K562 (cell line): ENCODE measurements around the gene DRP2. TPM values are rescaled to one million over a fixed set of nuclear protein-coding genes. Genes with fewer than 3 reads are reported as not detected.

Experiments
- ATAC-seq: fragments of 200-7000 bp; cut with Tn5 transposase; 3 replicates; pipeline ENCODE4 v1.9.1; 2020; ENCODE audit warnings: moderate library complexity
- BruUV-seq: library from RNA; stranded (reverse); fragments of 400-500 nt; replicated peaks from 2 replicates; lab custom pipeline; 2021; lab: Mats Ljungman, UMichigan
- CTCF ChIA-PET: fragments of 300-600 bp; formaldehyde crosslinking; extraction: SDS; loops from one replicate; lab custom pipeline; 2021; ENCODE audit warnings: low intra/inter-chr PET ratio; lab: Yijun Ruan, JAX
- POLR2A ChIA-PET: fragments of 300-600, 350-650 bp; sonication (Branson Sonifier 250); formaldehyde crosslinking; extraction: SDS; loops from one replicate; lab custom pipeline; 2021; ENCODE audit warnings: antibody characterized with exemption, inconsistent platforms; lab: Yijun Ruan, JAX
- DNase-seq, 4 experiments: peaks; one replicate each; pipeline versions ENCODE4 v3.0.0 to v3.0.0-alpha.2; 2011 to 2018; ENCODE audit warnings: low spot score in 3 of 4, mixed read lengths in 3 of 4; ENCODE audit errors: extremely low read depth in 1 of 4
- FAIRE-seq: peaks from 2 replicates; lab custom pipeline; 2011; peaks lifted over from hg19 to GRCh38; lab: Jason Lieb, UNC
- H2AFZ ChIP-seq: 2 replicates; pipeline ENCODE4 v1.6.0; 2011; ENCODE audit warnings: low read depth, low read length, control low read depth, inconsistent platforms
- H3K27ac ChIP-seq: fragments of 200-600 bp; 3 replicates; pipeline ENCODE4 v1.8.0; 2011; ENCODE audit warnings: low read depth, mild to moderate bottlenecking, control low read depth, inconsistent platforms, low read length, moderate library complexity, mixed read lengths; ENCODE audit errors: extremely low read depth
- H3K27me3 ChIP-seq, 2 experiments: fragments of 300-600 bp in 1 of 2; 2 replicates in 1 of 2; 3 replicates in 1 of 2; pipeline versions ENCODE4 v1.6.0 to v1.8.0; 2011; ENCODE audit warnings: inconsistent platforms in 2 of 2, low read length in 2 of 2, mild to moderate bottlenecking in 1 of 2, mixed read lengths in 1 of 2, moderate library complexity in 1 of 2; ENCODE audit not compliant: control insufficient read depth in 2 of 2, insufficient read depth in 2 of 2
- H3K36me3 ChIP-seq: fragments of 300-600 bp; 3 replicates; pipeline ENCODE4 v1.8.0; 2011; ENCODE audit warnings: mild to moderate bottlenecking, low read length, inconsistent platforms; ENCODE audit not compliant: control insufficient read depth, insufficient read depth
- H3K4me1 ChIP-seq, 2 experiments: fragments of 200-600 bp in 1 of 2; replicated peaks in 1 of 2; 2 replicates in 1 of 2; 3 replicates in 1 of 2; pipeline versions ENCODE4 v1.5.1 to v1.8.0; 2011; ENCODE audit warnings: inconsistent platforms in 2 of 2, low read length in 2 of 2, mild to moderate bottlenecking in 1 of 2, mixed read lengths in 1 of 2, moderate library complexity in 1 of 2; ENCODE audit not compliant: control insufficient read depth in 2 of 2, insufficient read depth in 2 of 2
- H3K4me2 ChIP-seq: 2 replicates; pipeline ENCODE4 v1.6.1; 2011; ENCODE audit warnings: low read length, control low read depth, inconsistent platforms, mixed read lengths; ENCODE audit not compliant: insufficient read depth
- H3K4me3 ChIP-seq: fragments of 200-600 bp; sonication (generic), shearing (Covaris generic); 2 replicates; pipeline ENCODE4 v1.5.1; 2016; ENCODE audit warnings: control low read depth, inconsistent platforms
- H3K79me2 ChIP-seq: fragments of 200-600 bp; 3 replicates; pipeline ENCODE4 v1.8.0; 2011; ENCODE audit warnings: low read length, inconsistent platforms; ENCODE audit not compliant: control insufficient read depth, insufficient read depth
- H3K9ac ChIP-seq, 2 experiments: 2 replicates each; pipeline versions ENCODE4 v1.6.0 to v1.6.1; 2011; ENCODE audit warnings: low read depth in 2 of 2, low read length in 2 of 2, control low read depth in 1 of 2, inconsistent platforms in 1 of 2, mild to moderate bottlenecking in 1 of 2, mixed read lengths in 1 of 2; ENCODE audit not compliant: insufficient read depth in 1 of 2
- H3K9me1 ChIP-seq: one replicate; pipeline ENCODE4 v1.6.0; 2011; ENCODE audit warnings: inconsistent platforms, mild to moderate bottlenecking, low read length, moderate library complexity; ENCODE audit not compliant: control insufficient read depth, insufficient read depth
- H3K9me3 ChIP-seq: replicated peaks from 2 replicates; pipeline ENCODE4 v1.5.1; 2011; ENCODE audit warnings: low read depth, low read length, inconsistent platforms; ENCODE audit not compliant: control insufficient read depth, insufficient read depth
- H4K20me1 ChIP-seq: replicated peaks from 2 replicates; pipeline ENCODE4 v1.6.1; 2011; ENCODE audit warnings: low read length, inconsistent platforms, mixed read lengths; ENCODE audit not compliant: control insufficient read depth, insufficient read depth
- BDP1 ChIP-seq: IDR thresholded peaks from 3 replicates; pipeline ENCODE4 v1.6.1; 2011; ENCODE audit not compliant: insufficient read length, insufficient read depth
- CBX8 ChIP-seq: fragments of 200-600 bp; sonication (generic); IDR thresholded peaks from 2 replicates; pipeline ENCODE4 v1.6.1; 2012; ENCODE audit warnings: borderline replicate concordance, mixed run types, low read depth, mild to moderate bottlenecking, moderate library complexity, mixed read lengths, low read length, control low read depth, inconsistent platforms; ENCODE audit not compliant: poor library complexity, severe bottlenecking; ENCODE audit errors: extremely low read depth
- CHD4 ChIP-seq: fragments of 200-600 bp; sonication (generic); IDR thresholded peaks from 3 replicates; pipeline ENCODE4 v1.6.1; 2012; ENCODE audit warnings: low read depth, mild to moderate bottlenecking, mixed read lengths, low read length, inconsistent platforms; ENCODE audit not compliant: insufficient read depth, insufficient replicate concordance, poor library complexity, severe bottlenecking
- HMGN3 ChIP-seq: IDR thresholded peaks from 2 replicates; pipeline ENCODE4 v1.6.1; 2011; ENCODE audit warnings: borderline replicate concordance, low read depth, mild to moderate bottlenecking, mixed read lengths, low read length; ENCODE audit not compliant: insufficient read length; ENCODE audit errors: extremely low read depth
- LEF1 ChIP-seq: fragments of 450-650 bp; IDR thresholded peaks from 2 replicates; pipeline ENCODE4 v1.6.1; 2016; ENCODE audit warnings: mild to moderate bottlenecking
- MCM2 ChIP-seq: fragments of 450-650 bp; IDR thresholded peaks from 2 replicates; pipeline ENCODE4 v1.6.1; 2017; ENCODE audit warnings: low read depth, mild to moderate bottlenecking
- NFRKB ChIP-seq: fragments of 450-650 bp; IDR thresholded peaks from 2 replicates; pipeline ENCODE4 v1.6.1; 2016; ENCODE audit warnings: low read depth
- NR2C1 ChIP-seq, 2 experiments: fragments of 450-650 bp; IDR thresholded peaks; 2 replicates each; pipeline ENCODE4 v1.6.1; 2017; ENCODE audit warnings: mild to moderate bottlenecking in 2 of 2, antibody characterized with exemption in 1 of 2, inconsistent platforms in 1 of 2, missing compliant biosample characterization in 1 of 2, missing genetic modification characterization in 1 of 2
- PRPF4 ChIP-seq: fragments of 200-400 bp; formaldehyde crosslinking; IDR thresholded peaks from one replicate; pipeline ENCODE4 v1.6.1; 2017; ENCODE audit warnings: low read length, low read depth, mild to moderate bottlenecking; ENCODE audit not compliant: insufficient read depth, poor library complexity, severe bottlenecking
- SLC30A9 ChIP-seq: fragments of 250-450 bp; sonication (Bioruptor Pico); IDR thresholded peaks from 2 replicates; pipeline ENCODE4 v1.8.0; 2022; ENCODE audit warnings: mild to moderate bottlenecking, moderate library complexity
- SUPT5H ChIP-seq: fragments of 450-650 bp; IDR thresholded peaks from 2 replicates; pipeline ENCODE4 v1.6.1; 2016
- WHSC1 ChIP-seq: IDR thresholded peaks from one replicate; pipeline ENCODE4 v1.6.1; 2012; ENCODE audit warnings: low read length, control low read depth, inconsistent platforms
- ZNF717 ChIP-seq: fragments of 250-450 bp; sonication (Bioruptor Pico); IDR thresholded peaks from 2 replicates; pipeline ENCODE4 v1.5.0; 2021
- ZZZ3 ChIP-seq: fragments of 450-650 bp; IDR thresholded peaks from 2 replicates; pipeline ENCODE4 v1.6.1; 2016; ENCODE audit warnings: antibody characterized with exemption, mild to moderate bottlenecking, moderate library complexity
- WGBS: fragments of 100-300 bp; shearing (Covaris generic); methylation state at CpG from one replicate; pipeline ENCODE4 v1.1.6; 2016; ENCODE audit warnings: low coverage, mixed read lengths; ENCODE audit not compliant: insufficient coverage; ENCODE audit errors: missing lambda C conversion rate; 5-methylcytosine and 5-hydroxymethylcytosine counted together
- in situ Hi-C: fragments of 300-500 bp; cut with MboI; formaldehyde crosslinking; loops from 4 replicates; pipeline ENCODE4 v1.15.0; 2018; ENCODE audit warnings: inconsistent platforms, mixed read lengths
- intact Hi-C: fragments of 100-400 bp; cut with micrococcal nuclease; formaldehyde crosslinking; loops from 2 replicates; pipeline ENCODE4 v1.14.2; 2022
- polyA plus RNA-seq, 8 experiments: library from polyadenylated mRNA; depleted of rRNA in 4 of 8; stranded (reverse) in 5 of 8; unstranded in 3 of 8; fragments of >200 nt; fragmentation: Nextera tagmentation in 2 of 8; fragmentation: Illumina TruSeq in 1 of 8; extraction: Ambion mirVana in 2 of 8; extraction: Trizol in 1 of 8; gene quantifications; 2 replicates each; pipeline versions ENCODE4 v1.2.1 to v1.2.3, GENCODE V29; 2011 to 2014; ENCODE audit warnings: inconsistent platforms in 1 of 8, missing spikeins in 1 of 8
- total RNA-seq, 7 experiments: library from RNA; depleted of rRNA in 6 of 7; stranded (reverse); fragments of >200 nt in 6 of 7; fragmentation: Illumina TruSeq in 2 of 7; extraction: Trizol in 2 of 7; gene quantifications; 2 replicates each; pipeline versions ENCODE4 v1.2.1 to v1.2.3, GENCODE V29; 2011 to 2021; ENCODE audit warnings: low replicate concordance in 1 of 7
- TF ChIP-seq, protein P1 (sequence below), 2 experiments: fragments of 450-650 bp; IDR thresholded peaks; 2 replicates each; pipeline ENCODE4 v1.6.1; 2016
- TF ChIP-seq, protein P2 (sequence below): fragments of 250-450 bp; sonication (Bioruptor Pico); IDR thresholded peaks from 2 replicates; pipeline ENCODE4 v1.5.0; 2021; ENCODE audit warnings: mild to moderate bottlenecking, moderate library complexity

DRP2 gene
- total and polyA plus RNA-seq, 9 of the 15 experiments (the other 6 are each of a cell fraction or from before 2014, with no cell fraction given) = 0.01 to 0.30 (median 0.15) TPM

- BruUV-seq = no TSS peak
- in situ Hi-C loops = no loop called here
- 0% methylated on average over 2 of the region's 2 CpGs for WGBS
- TF ChIP-seq SLC30A9 (CRISPR knock-in tag) = no peak
- TF ChIP-seq PRPF4 = no peak
- TF ChIP-seq NR2C1 (IDR thresholded peaks at IDR 0.05) = no peak
- TF ChIP-seq NR2C1 (tag; IDR thresholded peaks at IDR 0.05) = no peak
- TF ChIP-seq CHD4 = no peak
- TF ChIP-seq BDP1 = no peak
- TF ChIP-seq NFRKB = no peak
- no peak for TF ChIP-seq HMGN3
- TF ChIP-seq ZNF717 = no peak
- no peak for TF ChIP-seq SUPT5H
- no peak for TF ChIP-seq LEF1
- TF ChIP-seq, protein P1, sequence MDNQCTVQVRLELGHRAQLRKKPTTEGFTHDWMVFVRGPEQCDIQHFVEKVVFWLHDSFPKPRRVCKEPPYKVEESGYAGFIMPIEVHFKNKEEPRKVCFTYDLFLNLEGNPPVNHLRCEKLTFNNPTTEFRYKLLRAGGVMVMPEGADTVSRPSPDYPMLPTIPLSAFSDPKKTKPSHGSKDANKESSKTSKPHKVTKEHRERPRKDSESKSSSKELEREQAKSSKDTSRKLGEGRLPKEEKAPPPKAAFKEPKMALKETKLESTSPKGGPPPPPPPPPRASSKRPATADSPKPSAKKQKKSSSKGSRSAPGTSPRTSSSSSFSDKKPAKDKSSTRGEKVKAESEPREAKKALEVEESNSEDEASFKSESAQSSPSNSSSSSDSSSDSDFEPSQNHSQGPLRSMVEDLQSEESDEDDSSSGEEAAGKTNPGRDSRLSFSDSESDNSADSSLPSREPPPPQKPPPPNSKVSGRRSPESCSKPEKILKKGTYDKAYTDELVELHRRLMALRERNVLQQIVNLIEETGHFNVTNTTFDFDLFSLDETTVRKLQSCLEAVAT (IDR thresholded peaks at IDR 0.05) = no peak
- TF ChIP-seq CBX8 = no peak
- TF ChIP-seq, protein P2, sequence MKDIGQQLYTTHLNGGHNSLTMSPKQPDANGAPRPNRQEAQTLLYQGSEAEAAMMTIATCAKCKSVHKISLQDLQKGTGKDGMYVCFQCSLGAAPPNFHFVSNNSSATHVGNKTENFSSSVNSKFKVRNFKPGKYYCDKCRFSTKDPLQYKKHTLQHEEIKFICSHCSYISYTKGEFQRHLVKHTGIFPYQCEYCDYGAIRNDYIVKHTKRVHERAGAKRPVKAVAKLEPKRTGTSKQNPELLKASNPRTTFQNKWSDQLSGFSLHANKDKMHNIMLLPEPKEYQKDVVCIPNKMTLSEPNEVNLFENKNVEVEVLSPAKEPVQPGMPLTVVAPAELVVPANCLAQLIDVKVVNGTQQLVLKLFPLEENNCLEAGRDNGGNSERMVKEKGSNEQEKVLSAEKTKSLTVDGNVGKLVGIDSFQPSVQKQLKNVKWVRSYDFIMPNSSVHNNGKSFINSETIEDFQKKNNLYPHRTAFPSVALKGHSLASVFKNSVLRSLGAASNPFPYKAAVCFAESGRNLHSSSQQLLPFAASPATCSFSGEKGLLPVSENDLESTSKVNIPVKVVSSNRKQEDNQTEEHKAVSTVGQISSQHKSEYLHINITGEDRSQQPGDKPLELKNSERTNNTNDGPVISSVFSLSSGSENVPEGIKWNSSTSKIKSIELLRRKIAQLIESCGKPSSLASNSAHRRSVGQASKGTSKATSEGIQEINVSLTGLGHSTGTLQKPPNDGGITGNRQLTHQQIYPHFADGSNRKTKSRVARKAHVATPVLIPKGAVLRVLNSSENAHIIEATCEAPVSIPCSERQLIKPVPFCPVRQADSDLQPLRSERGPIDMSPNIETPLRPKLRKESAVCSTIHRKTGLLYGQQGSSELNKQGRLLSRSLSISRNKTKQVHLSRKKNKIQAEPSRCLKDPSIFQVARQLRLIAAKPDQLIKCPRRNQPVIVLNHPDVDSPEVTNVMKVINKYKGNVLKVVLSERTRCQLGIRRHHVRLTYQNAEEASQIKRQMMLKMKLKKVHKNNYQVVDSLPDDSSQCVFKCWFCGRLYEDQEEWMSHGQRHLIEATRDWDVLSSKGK (CRISPR knock-in tag) = no peak
- TF ChIP-seq WHSC1 = no peak
- no peak for TF ChIP-seq MCM2
- no peak for TF ChIP-seq ZZZ3
These were observed 17.5 kb downstream of the DRP2 start for GRCh38 chrX:101237041-101237440.

More at GRCh38 chrX:101237041-101237440, 17.5 kb downstream of the DRP2 start:
- no peaks in the 10 kb centered on the region for H3K79me2 ChIP-seq
- ChIA-PET CTCF (no interaction called here), POLR2A (no interaction called here)
- intact Hi-C loops = no loop called here
- no peak overlapping the region for H3K9ac ChIP-seq
- no peak overlapping the region for H3K27ac ChIP-seq
- no peaks in the 10 kb centered on the region for H3K36me3 ChIP-seq
- no peak overlapping the region for H3K4me3 ChIP-seq
- DNase-seq (no peak), FAIRE-seq (no peak), ATAC-seq (no peak)
- H3K4me2 ChIP-seq = no peak overlapping the region
- no peaks in the 10 kb centered on the region for H3K9me1 ChIP-seq
- no peak overlapping the region for H2AFZ ChIP-seq
- no peaks in the 10 kb centered on the region; a peak in 1 of 5 replicates for H3K4me1 ChIP-seq
- peaks cover 0 to 9% of the 10 kb centered on the region in 2 experiments; a peak in 1 of 5 replicates for H3K27me3 ChIP-seq
- no peaks in the 10 kb centered on the region; the same call in 1 of the 2 replicates for H4K20me1 ChIP-seq
- H3K9me3 ChIP-seq = no peaks in the 10 kb centered on the region
